H9 (cell line): ENCODE data around the gene RBM19. TPM values are rescaled to one million over a fixed set of nuclear protein-coding genes. Genes with fewer than 3 reads are reported as not detected.

Experiments used
- DNase-seq: peaks from one replicate; pipeline ENCODE4 v3.0.0-alpha.2; 2017
- H2AFZ ChIP-seq: one replicate; pipeline ENCODE4 v1.6.1; 2013; ENCODE audit warnings: mild to moderate bottlenecking, low read length, control low read depth, moderate library complexity
- H2AK5ac ChIP-seq: 2 replicates; pipeline ENCODE4 v1.6.1; 2013; ENCODE audit warnings: low read length, control low read depth, mixed read lengths; ENCODE audit not compliant: insufficient read length
- H2BK120ac ChIP-seq: one replicate; pipeline ENCODE4 v1.6.1; 2013; ENCODE audit warnings: low read depth, mild to moderate bottlenecking, low read length, control low read depth, inconsistent platforms; ENCODE audit not compliant: poor library complexity, severe bottlenecking
- H2BK12ac ChIP-seq: 2 replicates; pipeline ENCODE4 v1.6.1; 2013; ENCODE audit warnings: low read length, control low read depth, mixed read lengths, low read depth; ENCODE audit not compliant: insufficient read length
- H2BK15ac ChIP-seq: 2 replicates; pipeline ENCODE4 v1.6.1; 2013; ENCODE audit warnings: low read depth, low read length, control low read depth
- H2BK20ac ChIP-seq: one replicate; pipeline ENCODE4 v1.6.1; 2013; ENCODE audit warnings: low read depth, mild to moderate bottlenecking, low read length, control low read depth, inconsistent platforms; ENCODE audit not compliant: poor library complexity, severe bottlenecking
- H2BK5ac ChIP-seq: 2 replicates; pipeline ENCODE4 v1.6.1; 2013; ENCODE audit warnings: low read length, control low read depth, mixed read lengths; ENCODE audit not compliant: insufficient read length
- H3K14ac ChIP-seq: 2 replicates; pipeline ENCODE4 v1.6.1; 2013; ENCODE audit warnings: low read length, control low read depth; ENCODE audit not compliant: insufficient read depth
- H3K18ac ChIP-seq: 2 replicates; pipeline ENCODE4 v1.6.1; 2013; ENCODE audit warnings: low read depth, mild to moderate bottlenecking, mixed read lengths, low read length, control low read depth; ENCODE audit not compliant: insufficient read length
- H3K23ac ChIP-seq: 2 replicates; pipeline ENCODE4 v1.6.1; 2013; ENCODE audit warnings: low read length, control low read depth, mixed read lengths, low read depth; ENCODE audit not compliant: insufficient read length
- H3K23me2 ChIP-seq: 2 replicates; pipeline ENCODE4 v1.6.1; 2013; ENCODE audit warnings: low read depth, mild to moderate bottlenecking, mixed read lengths, low read length, control low read depth; ENCODE audit not compliant: insufficient read length, poor library complexity, severe bottlenecking
- H3K27ac ChIP-seq: 2 replicates; pipeline ENCODE4 v1.5.1; 2013; ENCODE audit warnings: low read length, control low read depth, mixed read lengths, low read depth; ENCODE audit not compliant: insufficient read length
- H3K27me3 ChIP-seq: 2 replicates; pipeline ENCODE4 v1.6.1; 2013; ENCODE audit warnings: low read length, control low read depth, inconsistent platforms; ENCODE audit not compliant: insufficient read depth
- H3K4ac ChIP-seq: 2 replicates; pipeline ENCODE4 v1.6.1; 2013; ENCODE audit warnings: low read depth, mild to moderate bottlenecking, control low read depth, inconsistent platforms, low read length, moderate library complexity
- H3K4me1 ChIP-seq: 2 replicates; pipeline ENCODE4 v1.6.1; 2013; ENCODE audit warnings: low read length, control low read depth, inconsistent platforms; ENCODE audit not compliant: insufficient read depth
- H3K4me2 ChIP-seq: 2 replicates; pipeline ENCODE4 v1.6.1; 2013; ENCODE audit warnings: low read length, control low read depth, mixed read lengths; ENCODE audit not compliant: insufficient read length, insufficient read depth
- H3K56ac ChIP-seq: 2 replicates; pipeline ENCODE4 v1.6.1; 2013; ENCODE audit warnings: low read depth, mild to moderate bottlenecking, mixed read lengths, low read length, control low read depth; ENCODE audit not compliant: insufficient read length
- H3K79me1 ChIP-seq: 2 replicates; pipeline ENCODE4 v1.6.1; 2013; ENCODE audit warnings: low read depth, mild to moderate bottlenecking, moderate library complexity, low read length, control low read depth, inconsistent platforms; ENCODE audit not compliant: insufficient read depth, poor library complexity, severe bottlenecking
- H3K79me2 ChIP-seq: 2 replicates; pipeline ENCODE4 v1.6.1; 2013; ENCODE audit warnings: low read length, control low read depth, inconsistent platforms; ENCODE audit not compliant: insufficient read depth
- H3K9ac ChIP-seq: 2 replicates; pipeline ENCODE4 v1.6.1; 2013; ENCODE audit warnings: low read length, control low read depth, mixed read lengths; ENCODE audit not compliant: insufficient read length; ENCODE audit errors: extremely low read depth
- H3K9me3 ChIP-seq: one replicate; pipeline ENCODE4 v1.6.1; 2013; ENCODE audit warnings: low read depth, low read length, inconsistent platforms; ENCODE audit not compliant: control insufficient read depth
- H3T11ph ChIP-seq: one replicate; pipeline ENCODE4 v1.6.1; 2013; ENCODE audit warnings: mild to moderate bottlenecking, low read length, control low read depth, inconsistent platforms
- H4K20me1 ChIP-seq: one replicate; pipeline ENCODE4 v1.6.1; 2013; ENCODE audit not compliant: control insufficient read depth, insufficient read length, insufficient read depth
- H4K5ac ChIP-seq: 2 replicates; pipeline ENCODE4 v1.6.1; 2013; ENCODE audit warnings: low read depth, mild to moderate bottlenecking, mixed read lengths, low read length, control low read depth; ENCODE audit not compliant: insufficient read length
- H4K8ac ChIP-seq: replicated peaks from 2 replicates; pipeline ENCODE4 v1.6.1; 2013; ENCODE audit warnings: low read length, control low read depth, mixed read lengths, low read depth; ENCODE audit not compliant: insufficient read length
- H4K91ac ChIP-seq: 2 replicates; pipeline ENCODE4 v1.6.1; 2013; ENCODE audit warnings: low read depth, mild to moderate bottlenecking, moderate library complexity, mixed read lengths, low read length, control low read depth; ENCODE audit not compliant: insufficient read length
- H3K27ac Mint-ChIP-seq, 3 experiments: 2 replicates in 2 of 3; 3 replicates in 1 of 3; pipeline ENCODE4 v1.8.0; 2020 to 2021; ENCODE audit warnings: mixed read lengths in 3 of 3, mild to moderate bottlenecking in 1 of 3, moderate library complexity in 1 of 3
- H3K27me3 Mint-ChIP-seq: 2 replicates; pipeline ENCODE4 v1.8.0; 2021; ENCODE audit warnings: low read depth, mild to moderate bottlenecking, moderate library complexity, mixed read lengths
- H3K36me3 Mint-ChIP-seq, 3 experiments: 2 replicates in 2 of 3; 3 replicates in 1 of 3; pipeline ENCODE4 v1.8.0; 2020 to 2021; ENCODE audit warnings: low read depth in 3 of 3, mixed read lengths in 3 of 3; ENCODE audit not compliant: insufficient read depth in 1 of 3
- H3K4me1 Mint-ChIP-seq, 2 experiments: 2 replicates each; pipeline ENCODE4 v1.8.0; 2020; ENCODE audit warnings: mixed read lengths in 2 of 2
- H3K4me3 Mint-ChIP-seq, 2 experiments: 2 replicates in 1 of 2; 3 replicates in 1 of 2; pipeline ENCODE4 v1.8.0; 2020 to 2021; ENCODE audit warnings: mild to moderate bottlenecking in 2 of 2, mixed read lengths in 2 of 2, moderate library complexity in 1 of 2
- H3K9me3 Mint-ChIP-seq, 2 experiments: 2 replicates in 1 of 2; 3 replicates in 1 of 2; pipeline ENCODE4 v1.8.0; 2020; ENCODE audit warnings: mild to moderate bottlenecking in 2 of 2, mixed read lengths in 2 of 2, moderate library complexity in 1 of 2
- CTCF ChIP-seq: fragments of 200-600 bp; sonication (generic); conservative IDR thresholded peaks from 3 replicates; pipeline ENCODE4 v1.8.0; 2021; ENCODE audit warnings: antibody characterized with exemption, mild to moderate bottlenecking
- WGBS: extraction: QIAGEN DNeasy Blood & Tissue Kit; methylation state at CpG from one replicate; pipeline ENCODE4 v1.1.7; 2013; ENCODE audit warnings: missing lambda C conversion rate, low lambda C conversion rate, mixed read lengths; ENCODE audit not compliant: insufficient read length; ENCODE audit errors: extremely low coverage; 5-methylcytosine and 5-hydroxymethylcytosine counted together
- total RNA-seq: library from RNA; stranded (reverse); gene quantifications from 2 replicates; pipeline ENCODE4 v1.2.1, GENCODE V29; 2021

RBM19 gene
- total RNA-seq, 1 experiment from 2014 or later: 32.2 TPM

GRCh38 chr12:113782873-113783272, 183.3 kb downstream of the RBM19 start:
- Histone ChIP-seq H2BK120ac (no peak overlapping the region), H3K27ac (no peak overlapping the region), H3K79me2 (no peaks in the 10 kb centered on the region), H3K56ac (no peak overlapping the region), H2BK20ac (no peak overlapping the region), H4K20me1 (no peaks in the 10 kb centered on the region), H4K5ac (no peak overlapping the region), H3K4me1 (no peaks in the 10 kb centered on the region), H3K9me3 (no peaks in the 10 kb centered on the region), H3K23ac (no peak overlapping the region), H2BK12ac (no peak overlapping the region), H3K9ac (no peak overlapping the region), H3K23me2 (no peaks in the 10 kb centered on the region), H4K91ac (no peak overlapping the region), H2BK15ac (no peak overlapping the region), H2BK5ac (no peak overlapping the region), H3K14ac (no peak overlapping the region), H3K4ac (no peak overlapping the region), H3K4me2 (no peak overlapping the region), H2AK5ac (no peak overlapping the region), H3T11ph (no peak overlapping the region), H2AFZ (no peak overlapping the region), H4K8ac (no peak overlapping the region), H3K27me3 (no peaks in the 10 kb centered on the region), H3K79me1 (no peaks in the 10 kb centered on the region), H3K18ac (no peak overlapping the region)
- no peak overlapping the region for H3K27ac Mint-ChIP-seq
- H3K4me1 Mint-ChIP-seq: peaks cover 20 to 38% of the 10 kb centered on the region in 2 experiments
- peaks cover 22% of the 10 kb centered on the region for H3K27me3 Mint-ChIP-seq
- H3K36me3 Mint-ChIP-seq: peaks cover 0 to 13% (median 2%) of the 10 kb centered on the region in 3 experiments; a peak in 3 of 7 replicates
- no CpG with 5 or more reads among the region's 14 CpGs for WGBS
- H3K9me3 Mint-ChIP-seq: peaks cover 5 to 17% of the 10 kb centered on the region in 2 experiments; a peak in 4 of 5 replicates
- no peak overlapping the region; a peak in 1 of 5 replicates for H3K4me3 Mint-ChIP-seq
- no peak for TF ChIP-seq CTCF
- no peak for DNase-seq
